Large intestine (tissue), 3 donors: Measurements from ENCODE around the gene RAB13. TPM values are rescaled to one million over a fixed set of nuclear protein-coding genes. Genes with fewer than 3 reads are reported as not detected.

ENCODE experiments used
- DNase-seq, 2 donors: peaks; one replicate each; pipeline versions ENCODE4 v3.0.0 to v3.0.0-alpha.2; 2013
- H3K27ac ChIP-seq: one replicate; pipeline ENCODE4 v1.5.1; 2013; ENCODE audit warnings: low read length
- H3K27me3 ChIP-seq: 2 replicates; pipeline ENCODE4 v1.6.1; 2013; ENCODE audit warnings: low read length; ENCODE audit not compliant: control insufficient read depth, insufficient read depth
- H3K36me3 ChIP-seq: 2 replicates; pipeline ENCODE4 v1.6.1; 2013; ENCODE audit warnings: low read length; ENCODE audit not compliant: control insufficient read depth, insufficient read depth
- H3K4me1 ChIP-seq: one replicate; pipeline ENCODE4 v1.6.1; 2013; ENCODE audit warnings: low read length; ENCODE audit not compliant: control insufficient read depth, insufficient read depth
- H3K4me3 ChIP-seq: one replicate; pipeline ENCODE4 v1.5.1; 2013; ENCODE audit warnings: low read length
- H3K9me3 ChIP-seq: one replicate; pipeline ENCODE4 v1.6.1; 2013; ENCODE audit warnings: mild to moderate bottlenecking, low read depth, low read length, moderate library complexity; ENCODE audit not compliant: control insufficient read depth
- WGBS: methylation state at CpG from one replicate; pipeline ENCODE4 v1.1.5; 2013; ENCODE audit warnings: low lambda C conversion rate; ENCODE audit not compliant: insufficient coverage; 5-methylcytosine and 5-hydroxymethylcytosine counted together
- polyA plus RNA-seq: library from polyadenylated mRNA; unstranded; fragments of 120-200 nt; gene quantifications from one replicate; pipeline ENCODE4 v1.2.1, GENCODE V29; 2013

The RAB13 gene
- polyA plus RNA-seq, 1 donor, result 110 TPM

DNA sequence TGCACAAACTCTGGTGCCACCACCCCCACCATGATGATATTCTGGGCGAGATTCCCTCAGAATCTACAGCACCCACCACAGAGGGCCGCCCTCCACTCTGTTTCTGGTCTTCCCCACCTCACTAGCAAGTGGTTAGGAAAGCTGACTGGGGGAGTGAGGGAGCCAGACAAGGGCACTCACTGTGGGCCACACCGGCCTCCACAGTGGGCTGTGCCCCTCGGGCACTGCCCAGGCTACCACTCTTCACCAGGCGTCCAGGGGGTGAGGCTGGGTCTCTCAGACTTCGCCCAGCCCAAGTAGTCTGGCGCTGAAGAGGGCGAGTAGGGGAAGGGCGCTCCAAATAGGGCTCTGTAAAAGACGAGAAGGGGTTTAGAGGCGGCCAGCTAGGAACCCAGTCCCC, 52.2 kb downstream of the RAB13 start:
- no peak for DNase-seq
- Histone ChIP-seq H3K4me3 (no peak overlapping the region), H3K9me3 (no peaks in the 10 kb centered on the region), H3K27me3 (no peaks in the 10 kb centered on the region), H3K36me3 (peaks cover 73% of the 10 kb centered on the region), H3K27ac (no peak overlapping the region), H3K4me1 (no peaks in the 10 kb centered on the region)
- WGBS, result 100% methylated on average over 1 of the region's 11 CpGs

- Histone ChIP-seq H3K4me1 (no peaks in the 10 kb centered on the region), H3K27ac (no peak overlapping the region), H3K36me3 (peaks cover 73% of the 10 kb centered on the region), H3K27me3 (no peaks in the 10 kb centered on the region), H3K4me3 (no peak overlapping the region), H3K9me3 (no peaks in the 10 kb centered on the region)
- DNase-seq, result no peak
- no CpG with 5 or more reads among the region's 14 CpGs for WGBS
These were observed 52.7 kb downstream of the RAB13 start for GRCh38 chr1:153933430-153933829.

DNA sequence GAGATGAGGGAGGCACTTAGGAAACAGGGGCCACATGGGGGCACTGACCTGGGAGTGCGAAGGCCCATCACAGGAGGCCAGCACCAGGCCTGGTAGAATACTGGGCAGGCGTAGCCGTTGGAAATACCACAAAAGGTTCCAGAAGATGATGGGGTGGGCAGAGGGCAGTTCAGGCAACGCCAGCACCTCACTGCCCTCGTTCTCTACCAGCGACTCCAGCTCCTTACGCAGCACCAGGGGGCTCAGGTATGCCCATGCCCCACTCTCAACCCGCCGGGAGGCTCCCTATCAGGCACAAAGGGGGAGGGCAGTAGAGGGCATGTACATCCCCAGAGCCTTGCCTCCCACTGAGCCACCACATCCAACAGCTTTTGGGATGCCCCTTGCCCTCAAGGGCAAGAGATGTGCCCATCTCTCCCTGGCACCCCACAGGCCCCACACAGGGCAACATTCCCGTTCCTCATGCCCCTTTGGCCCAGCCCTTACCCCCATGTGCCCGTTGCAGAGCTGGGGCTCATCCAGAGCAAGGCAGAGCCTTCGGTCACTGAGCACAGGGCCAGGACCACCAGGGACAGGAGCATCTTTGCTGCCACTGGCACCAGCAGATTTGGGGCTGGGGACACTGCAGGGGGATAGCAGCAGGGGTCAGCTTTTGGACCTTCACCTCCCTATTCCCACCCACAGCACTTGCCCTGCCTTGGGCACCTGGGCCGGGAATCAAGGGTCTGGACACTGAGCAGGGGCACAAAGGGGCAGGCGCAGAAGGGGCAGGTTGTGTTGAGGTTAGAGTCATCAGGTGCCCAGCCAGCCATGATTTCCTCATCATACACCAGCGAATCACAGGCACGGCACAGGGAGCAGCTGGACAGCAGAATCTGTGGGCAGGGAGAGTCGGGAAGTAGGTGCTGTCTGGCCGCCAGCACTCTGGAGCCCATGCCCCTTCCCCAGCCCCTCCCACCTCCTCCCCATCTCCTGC, 53.7 kb downstream of the RAB13 start:
- WGBS, result no CpG with 5 or more reads among the region's 18 CpGs
- Histone ChIP-seq H3K9me3 (no peaks in the 10 kb centered on the region), H3K27ac (no peak overlapping the region), H3K4me1 (no peaks in the 10 kb centered on the region), H3K4me3 (no peak overlapping the region), H3K36me3 (peaks cover 69% of the 10 kb centered on the region), H3K27me3 (no peaks in the 10 kb centered on the region)
- no peak for DNase-seq

Other genes starting within 250 kb of the RAB13 start
- gene SLC27A3, start 210.9 kb downstream of the RAB13 start, polyA plus RNA-seq, result 32.4 TPM
- gene GATAD2B, start 63.4 kb downstream of the RAB13 start, polyA plus RNA-seq, result 13.5 TPM
- gene DENND4B, start 39.6 kb downstream of the RAB13 start, polyA plus RNA-seq, result 44.7 TPM
- gene CRTC2, start 27.7 kb downstream of the RAB13 start, polyA plus RNA-seq, result 37.9 TPM
- gene SLC39A1, start 22.8 kb downstream of the RAB13 start, polyA plus RNA-seq, result 73.7 TPM
- gene CREB3L4, start 18.4 kb downstream of the RAB13 start, polyA plus RNA-seq, result 17.9 TPM
- gene JTB, start 8.7 kb downstream of the RAB13 start, polyA plus RNA-seq, result 120 TPM
- 5,987 TPM for gene RPS27, start 4.4 kb upstream of the RAB13 start, polyA plus RNA-seq
- 0.03 TPM for gene NUP210L, start 168.7 kb upstream of the RAB13 start, polyA plus RNA-seq
- 303 TPM for gene TPM3, start 205.8 kb upstream of the RAB13 start, polyA plus RNA-seq
- gene CFAP141, start 220.0 kb upstream of the RAB13 start, polyA plus RNA-seq, result not detected
- 143 TPM for gene UBAP2L, start 234.6 kb upstream of the RAB13 start, polyA plus RNA-seq